ENCODE measurements around the gene ZNF512. TPM values are rescaled to one million over a fixed set of nuclear protein-coding genes. Genes with fewer than 3 reads are reported as not detected.

The ZNF512 gene
- total and polyA plus RNA-seq, 4 experiments from 2014 or later, result 36.8 to 66.2 (median 45.2) TPM

- H3K27ac Mint-ChIP-seq, result no peak overlapping the region
- Histone ChIP-seq H3K4me3 (ENCODE audit: low read length in 2 of 2) (no peak overlapping the region), H3K27ac (ENCODE audit: low read depth, low read length) (no peak overlapping the region), H3K27me3 (ENCODE audit: insufficient read depth, low read length) (peaks cover 8% of the 10 kb centered on the region), H3K4me1 (ENCODE audit: insufficient read depth, low read length) (no peaks in the 10 kb centered on the region), H3K9me3 (ENCODE audit: control insufficient read depth in 1 of 2, low read length in 2 of 2) (no peaks in the 10 kb centered on the region), H3K36me3 (ENCODE audit: insufficient read depth, low read length) (no peaks in the 10 kb centered on the region)
- H3K36me3 Mint-ChIP-seq, result peaks cover 0 to 4% of the 10 kb centered on the region in 2 donors
- H3K4me3 Mint-ChIP-seq, result no peak overlapping the region
- peaks cover 20 to 24% of the 10 kb centered on the region in 2 donors for H3K27me3 Mint-ChIP-seq
- CTCF ChIA-PET (ENCODE audit: partially characterized antibody), result no interaction called here
- H3K9me3 Mint-ChIP-seq, result peaks cover 0 to 16% (median 9%) of the 10 kb centered on the region in 8 donors
- POLR2A ChIA-PET (ENCODE audit: partially characterized antibody), result no interaction called here
- intact Hi-C loops (cut with micrococcal nuclease), result no loop called here
- DNase-seq, result no peak
- no peaks in the 10 kb centered on the region for H3K4me1 Mint-ChIP-seq
Observed at GRCh38 chr2:27571197-27571596, 11.6 kb upstream of the ZNF512 start.

GRCh38 chr2:27571681-27572080 lies 11.2 kb upstream of the ZNF512 start:
- peaks cover 0 to 4% of the 10 kb centered on the region in 2 donors for H3K9me3 ChIP-seq (ENCODE audit: control insufficient read depth in 1 of 2, low read length in 2 of 2)
- no peaks in the 10 kb centered on the region for H3K4me1 ChIP-seq (ENCODE audit: insufficient read depth, low read length)
- Mint-ChIP-seq H3K27me3 (peaks cover 17 to 21% of the 10 kb centered on the region in 2 donors), H3K4me3 (no peak overlapping the region), H3K9me3 (peaks cover 0 to 16% (median 9%) of the 10 kb centered on the region in 8 donors), H3K4me1 (no peaks in the 10 kb centered on the region), H3K36me3 (peaks cover 0 to 4% of the 10 kb centered on the region in 2 donors), H3K27ac (no peak overlapping the region)
- H3K36me3 ChIP-seq (ENCODE audit: insufficient read depth, low read length), result no peaks in the 10 kb centered on the region
- no peak for DNase-seq
- no peak overlapping the region for H3K4me3 ChIP-seq (ENCODE audit: low read length in 2 of 2)
- no peak overlapping the region for H3K27ac ChIP-seq (ENCODE audit: low read depth, low read length)
- ChIA-PET POLR2A (ENCODE audit: partially characterized antibody) (no interaction called here), CTCF (ENCODE audit: partially characterized antibody) (no interaction called here)
- H3K27me3 ChIP-seq (ENCODE audit: insufficient read depth, low read length), result peaks cover 8% of the 10 kb centered on the region
- intact Hi-C loops (cut with micrococcal nuclease), result no loop called here

GRCh38 chr2:27572439-27572838 lies 10.4 kb upstream of the ZNF512 start:
- CTCF ChIA-PET (ENCODE audit: partially characterized antibody), result no interaction called here

GRCh38 chr2:27572998-27573429 lies 9.8 kb upstream of the ZNF512 start:
- H3K9me3 Mint-ChIP-seq, result peaks cover 2 to 25% (median 12%) of the 10 kb centered on the region in 8 donors
- Histone ChIP-seq H3K4me1 (ENCODE audit: insufficient read depth, low read length) (no peaks in the 10 kb centered on the region), H3K27ac (ENCODE audit: low read depth, low read length) (no peak overlapping the region), H3K36me3 (ENCODE audit: insufficient read depth, low read length) (no peaks in the 10 kb centered on the region), H3K4me3 (ENCODE audit: low read length in 2 of 2) (no peak overlapping the region), H3K27me3 (ENCODE audit: insufficient read depth, low read length) (peaks cover under 1% of the 10 kb centered on the region), H3K9me3 (ENCODE audit: control insufficient read depth in 1 of 2, low read length in 2 of 2) (peaks cover 0 to 6% of the 10 kb centered on the region in 2 donors)
- no peak overlapping the region for H3K4me3 Mint-ChIP-seq
- DNase-seq, result no peak
- ChIA-PET POLR2A (ENCODE audit: partially characterized antibody) (no interaction called here), CTCF (ENCODE audit: partially characterized antibody) (no interaction called here)
- H3K27ac Mint-ChIP-seq, result no peak overlapping the region
- peaks cover 0 to 4% of the 10 kb centered on the region in 2 donors for H3K36me3 Mint-ChIP-seq
- peaks cover 9 to 12% of the 10 kb centered on the region in 2 donors for H3K27me3 Mint-ChIP-seq
- intact Hi-C loops (cut with micrococcal nuclease), result no loop called here
- no peaks in the 10 kb centered on the region for H3K4me1 Mint-ChIP-seq

More at GRCh38 chr2:27572439-27572838, 10.4 kb upstream of the ZNF512 start:
- H3K27ac Mint-ChIP-seq, result no peak overlapping the region
- H3K36me3 Mint-ChIP-seq, result peaks cover 0 to 4% of the 10 kb centered on the region in 2 donors
- POLR2A ChIA-PET (ENCODE audit: partially characterized antibody), result no interaction called here
- intact Hi-C loops (cut with micrococcal nuclease), result no loop called here
- no peaks in the 10 kb centered on the region for H3K4me1 ChIP-seq (ENCODE audit: insufficient read depth, low read length)
- H3K4me1 Mint-ChIP-seq, result no peaks in the 10 kb centered on the region
- H3K4me3 ChIP-seq (ENCODE audit: low read length in 2 of 2), result no peak overlapping the region
- peaks cover 12 to 14% of the 10 kb centered on the region in 2 donors for H3K27me3 Mint-ChIP-seq
- H3K4me3 Mint-ChIP-seq, result no peak overlapping the region
- H3K9me3 ChIP-seq (ENCODE audit: control insufficient read depth in 1 of 2, low read length in 2 of 2), result peaks cover 0 to 6% of the 10 kb centered on the region in 2 donors
- H3K27me3 ChIP-seq (ENCODE audit: insufficient read depth, low read length), result peaks cover 6% of the 10 kb centered on the region
- H3K36me3 ChIP-seq (ENCODE audit: insufficient read depth, low read length), result no peaks in the 10 kb centered on the region
- no peak for DNase-seq
- H3K27ac ChIP-seq (ENCODE audit: low read depth, low read length), result no peak overlapping the region
- peaks cover 0 to 20% (median 12%) of the 10 kb centered on the region in 8 donors for H3K9me3 Mint-ChIP-seq

GRCh38 chr2:27573452-27573851 lies 9.4 kb upstream of the ZNF512 start:
- no peak for DNase-seq
- Mint-ChIP-seq H3K4me1 (no peaks in the 10 kb centered on the region), H3K27ac (no peak overlapping the region), H3K9me3 (peaks cover 2 to 25% (median 12%) of the 10 kb centered on the region in 8 donors), H3K36me3 (peaks cover 0 to 4% of the 10 kb centered on the region in 2 donors), H3K4me3 (no peak overlapping the region), H3K27me3 (peaks cover 5 to 8% of the 10 kb centered on the region in 2 donors)
- Histone ChIP-seq H3K9me3 (ENCODE audit: control insufficient read depth in 1 of 2, low read length in 2 of 2) (peaks cover 0 to 6% of the 10 kb centered on the region in 2 donors), H3K27ac (ENCODE audit: low read depth, low read length) (no peak overlapping the region), H3K4me3 (ENCODE audit: low read length in 2 of 2) (no peak overlapping the region), H3K4me1 (ENCODE audit: insufficient read depth, low read length) (no peaks in the 10 kb centered on the region), H3K36me3 (ENCODE audit: insufficient read depth, low read length) (no peaks in the 10 kb centered on the region), H3K27me3 (ENCODE audit: insufficient read depth, low read length) (no peaks in the 10 kb centered on the region)
- intact Hi-C loops (cut with micrococcal nuclease), result no loop called here
- ChIA-PET CTCF (ENCODE audit: partially characterized antibody) (no interaction called here), POLR2A (ENCODE audit: partially characterized antibody) (no interaction called here)

- Mint-ChIP-seq H3K36me3 (peaks cover 14 to 15% of the 10 kb centered on the region in 2 donors), H3K27ac (peak overlapping the region; percentile 29 to 98 (median 86)), H3K4me1 (peaks cover 31 to 55% (median 37%) of the 10 kb centered on the region in 4 donors), H3K4me3 (peak overlapping the region; percentile 37 to 100 (median 74)), H3K27me3 (no peaks in the 10 kb centered on the region), H3K9me3 (peaks cover 2 to 12% (median 7%) of the 10 kb centered on the region in 8 donors)
- Histone ChIP-seq H3K27ac (ENCODE audit: low read depth, low read length) (no peak overlapping the region), H3K27me3 (ENCODE audit: insufficient read depth, low read length) (no peaks in the 10 kb centered on the region), H3K4me1 (ENCODE audit: insufficient read depth, low read length) (peaks cover 41% of the 10 kb centered on the region), H3K9me3 (ENCODE audit: control insufficient read depth in 1 of 2, low read length in 2 of 2) (peaks cover 0 to 4% of the 10 kb centered on the region in 2 donors), H3K4me3 (ENCODE audit: low read length in 2 of 2) (no peak overlapping the region), H3K36me3 (ENCODE audit: insufficient read depth, low read length) (no peaks in the 10 kb centered on the region)
- intact Hi-C loops (cut with micrococcal nuclease), result loop anchor here (2.0 kb wide), 1 partner anchor 93 kb away; the partner anchor contains the start of gene IFT172
- POLR2A ChIA-PET (ENCODE audit: partially characterized antibody), result interaction anchor here (1.2 to 1.5 kb wide), 4 partner anchors 10 to 82 kb away, joined by 3 to 11 read pairs (median 6); partner anchors contain the start of genes CCDC121, GPN1, SLC4A1AP and SUPT7L
- CTCF ChIA-PET (ENCODE audit: partially characterized antibody), result interaction anchor here (0.8 kb wide), 1 partner anchor 102 kb away, joined by 3 read pairs; no protein-coding TSS in a partner anchor
- no peak for DNase-seq
Observed at GRCh38 chr2:27581417-27582128, 1.3 kb upstream of the ZNF512 start.

- peak overlapping the region; percentile 90 to 100 (median 95) for H3K4me3 Mint-ChIP-seq
- H3K27me3 Mint-ChIP-seq, result no peaks in the 10 kb centered on the region
- intact Hi-C loops (cut with micrococcal nuclease), result loop anchor here (2.0 kb wide), 1 partner anchor 93 kb away; the partner anchor contains the start of gene IFT172
- Histone ChIP-seq H3K4me3 (ENCODE audit: low read length in 2 of 2) (peak overlapping the region; percentile 59 to 96), H3K9me3 (ENCODE audit: control insufficient read depth in 1 of 2, low read length in 2 of 2) (no peaks in the 10 kb centered on the region), H3K4me1 (ENCODE audit: insufficient read depth, low read length) (peaks cover 48% of the 10 kb centered on the region), H3K27me3 (ENCODE audit: insufficient read depth, low read length) (no peaks in the 10 kb centered on the region), H3K27ac (ENCODE audit: low read depth, low read length) (peak overlapping the region; percentile 70), H3K36me3 (ENCODE audit: insufficient read depth, low read length) (no peaks in the 10 kb centered on the region)
- H3K9me3 Mint-ChIP-seq, result peaks cover 2 to 12% (median 5%) of the 10 kb centered on the region in 8 donors
- H3K4me1 Mint-ChIP-seq, result peaks cover 36 to 62% (median 43%) of the 10 kb centered on the region in 4 donors
- peaks cover 19% of the 10 kb centered on the region in 2 donors for H3K36me3 Mint-ChIP-seq
- ChIA-PET CTCF (ENCODE audit: partially characterized antibody) (interaction anchor here (0.8 kb wide), 1 partner anchor 102 kb away, joined by 3 read pairs; no protein-coding TSS in a partner anchor), POLR2A (ENCODE audit: partially characterized antibody) (interaction anchor here (0.6 to 1.5 kb wide), 7 partner anchors 10 to 213 kb away, joined by 3 to 11 read pairs (median 5); partner anchors contain the start of genes CCDC121, GPN1, NRBP1 and SLC4A1AP)
- peak overlapping the region; percentile 86 to 99 (median 97) for H3K27ac Mint-ChIP-seq
- no peak for DNase-seq
Observed at GRCh38 chr2:27582129-27582694, 630 bp upstream of the ZNF512 start.
